ENCODE data around the gene TIMM44.

TIMM44 gene

GRCh38 chr19:7943444-7944176, at the start of gene TIMM44:
Gene TIMM44 (minus strand): TSS chr19:7943666. CDS start chr19:7943651, 15 bp downstream.
- DNase-seq, result peak; percentile 99

GRCh38 chr19:7992575-7992974, 49.1 kb upstream of the TIMM44 start:
- no peak for DNase-seq

GRCh38 chr19:7989071-7989575, 45.7 kb upstream of the TIMM44 start:
- DNase-seq, result no peak

GRCh38 chr19:7988307-7988706, 44.8 kb upstream of the TIMM44 start:
- DNase-seq, result no peak

GRCh38 chr19:7987114-7987768, 43.8 kb upstream of the TIMM44 start:
- no peak for DNase-seq

- no peak for DNase-seq
Measured at GRCh38 chr19:7986321-7987113, 43.1 kb upstream of the TIMM44 start.

- no peak for DNase-seq
Measured at GRCh38 chr19:7985481-7985911, 42.0 kb upstream of the TIMM44 start.

GRCh38 chr19:7983995-7984837, 40.8 kb upstream of the TIMM44 start:
- DNase-seq, result no peak

GRCh38 chr19:7983286-7983950, 40.0 kb upstream of the TIMM44 start:
- DNase-seq, result no peak

- no peak for DNase-seq
Measured at GRCh38 chr19:7982651-7983099, 39.2 kb upstream of the TIMM44 start.

- DNase-seq, result no peak
Measured at GRCh38 chr19:7982103-7982502, 38.6 kb upstream of the TIMM44 start.

- no peak for DNase-seq
Measured at GRCh38 chr19:7981661-7982060, 38.2 kb upstream of the TIMM44 start.

- DNase-seq, result no peak
Measured at GRCh38 chr19:7981199-7981598, 37.7 kb upstream of the TIMM44 start.

- DNase-seq, result no peak
Measured at GRCh38 chr19:7980635-7981121, 37.2 kb upstream of the TIMM44 start.

- no peak for DNase-seq
Measured at GRCh38 chr19:7980168-7980567, 36.7 kb upstream of the TIMM44 start.

GRCh38 chr19:7979559-7979958, 36.1 kb upstream of the TIMM44 start:
- DNase-seq, result no peak

- no peak for DNase-seq
Measured at GRCh38 chr19:7979011-7979410, 35.5 kb upstream of the TIMM44 start.

GRCh38 chr19:7978179-7978825, 34.8 kb upstream of the TIMM44 start:
- no peak for DNase-seq

- no peak for DNase-seq
Measured at GRCh38 chr19:7977723-7978040, 34.2 kb upstream of the TIMM44 start.

GRCh38 chr19:7977021-7977722, 33.7 kb upstream of the TIMM44 start:
- no peak for DNase-seq

- DNase-seq, result no peak
Measured at GRCh38 chr19:7976461-7976860, 33.0 kb upstream of the TIMM44 start.

Measured in CD4-positive, alpha-beta T cell treated with Interleukin-6 for 4 hours (primary cell).